Measurements from ENCODE around the gene CBX6.

CBX6 gene

GRCh38 chr22:38840129-38840528 is 31.9 kb downstream of the CBX6 start:
- no peak for DNase-seq (ENCODE audit: low read depth, low spot score)

- DNase-seq (ENCODE audit: low read depth, low spot score), result no peak
These were observed 32.3 kb downstream of the CBX6 start for GRCh38 chr22:38839686-38840085.

- DNase-seq (ENCODE audit: low read depth, low spot score), result no peak
These were observed 34.5 kb downstream of the CBX6 start for GRCh38 chr22:38837414-38837928.

GRCh38 chr22:38835888-38836301 is 36.1 kb downstream of the CBX6 start:
- DNase-seq (ENCODE audit: low read depth, low spot score), result no peak

GRCh38 chr22:38834991-38835390 is 37.0 kb downstream of the CBX6 start:
- no peak for DNase-seq (ENCODE audit: low read depth, low spot score)

- no peak for DNase-seq (ENCODE audit: low read depth, low spot score)
These were observed 37.6 kb downstream of the CBX6 start for GRCh38 chr22:38834215-38834953.

- no peak for DNase-seq (ENCODE audit: low read depth, low spot score)
These were observed 39.0 kb downstream of the CBX6 start for GRCh38 chr22:38833061-38833460.

- DNase-seq (ENCODE audit: low read depth, low spot score), result no peak
These were observed 39.7 kb downstream of the CBX6 start for GRCh38 chr22:38832005-38832978.

GRCh38 chr22:38831166-38831945 is 40.7 kb downstream of the CBX6 start:
- no peak for DNase-seq (ENCODE audit: low read depth, low spot score)

GRCh38 chr22:38830845-38831108 is 41.2 kb downstream of the CBX6 start:
- no peak for DNase-seq (ENCODE audit: low read depth, low spot score)

- DNase-seq (ENCODE audit: low read depth, low spot score), result no peak
These were observed 41.8 kb downstream of the CBX6 start for GRCh38 chr22:38830026-38830844.

- no peak for DNase-seq (ENCODE audit: low read depth, low spot score)
These were observed 42.5 kb downstream of the CBX6 start for GRCh38 chr22:38829485-38829884.

- DNase-seq (ENCODE audit: low read depth, low spot score), result no peak
These were observed 43.3 kb downstream of the CBX6 start for GRCh38 chr22:38828616-38829205.

- no peak for DNase-seq (ENCODE audit: low read depth, low spot score)
These were observed 43.8 kb downstream of the CBX6 start for GRCh38 chr22:38828191-38828590.

- DNase-seq (ENCODE audit: low read depth, low spot score), result no peak
These were observed 44.5 kb downstream of the CBX6 start for GRCh38 chr22:38827510-38827909.

- DNase-seq (ENCODE audit: low read depth, low spot score), result no peak
These were observed 45.2 kb downstream of the CBX6 start for GRCh38 chr22:38826801-38827200.

GRCh38 chr22:38826386-38826785 is 45.6 kb downstream of the CBX6 start:
- DNase-seq (ENCODE audit: low read depth, low spot score), result no peak

GRCh38 chr22:38824585-38824984 is 47.4 kb downstream of the CBX6 start:
- DNase-seq (ENCODE audit: low read depth, low spot score), result peak; percentile 88

- DNase-seq (ENCODE audit: low read depth, low spot score), result no peak
These were observed 48.4 kb downstream of the CBX6 start for GRCh38 chr22:38823637-38824036.

GRCh38 chr22:38823076-38823475 is 48.9 kb downstream of the CBX6 start:
- no peak for DNase-seq (ENCODE audit: low read depth, low spot score)

- DNase-seq (ENCODE audit: low read depth, low spot score), result no peak
These were observed 52.0 kb downstream of the CBX6 start for GRCh38 chr22:38820020-38820419.
